Activated CD8-positive, alpha-beta T cell treated with anti-CD3 and anti-CD28 coated beads for 36 hours (primary cell): ENCODE data around the gene RASGEF1C. TPM values are rescaled to one million over a fixed set of nuclear protein-coding genes. Genes with fewer than 3 reads are reported as not detected.

Experiments
- ATAC-seq: fragments of 200-7000 bp; cut with Tn5 transposase; one replicate; pipeline ENCODE4 v1.10.0; 2021; ENCODE audit warnings: mild to moderate bottlenecking, moderate library complexity
- CTCF ChIA-PET: fragments of 350-600 bp; sonication (Branson Sonifier 250); formaldehyde crosslinking; loops from one replicate; lab custom pipeline; 2021; ENCODE audit warnings: antibody characterized with exemption; lab: Charles Lee
- POLR2A ChIA-PET: fragments of 350-600 bp; sonication (Branson Sonifier 250); formaldehyde crosslinking; loops from one replicate; lab custom pipeline; 2021; ENCODE audit warnings: antibody characterized with exemption; lab: Charles Lee
- DNase-seq: peaks from one replicate; pipeline ENCODE4 v3.0.0-alpha.2; 2020
- H3K27ac Mint-ChIP-seq: one replicate; pipeline ENCODE4 v1.8.0; 2021; ENCODE audit warnings: mild to moderate bottlenecking, mixed read lengths
- H3K27me3 Mint-ChIP-seq: one replicate; pipeline ENCODE4 v1.8.0; 2021; ENCODE audit warnings: mixed read lengths
- H3K36me3 Mint-ChIP-seq: one replicate; pipeline ENCODE4 v1.8.0; 2021; ENCODE audit warnings: low read depth, mixed read lengths
- H3K4me1 Mint-ChIP-seq: one replicate; pipeline ENCODE4 v1.8.0; 2021; ENCODE audit warnings: low read depth, mixed read lengths
- H3K4me3 Mint-ChIP-seq: one replicate; pipeline ENCODE4 v1.8.0; 2021; ENCODE audit warnings: mild to moderate bottlenecking, moderate library complexity, mixed read lengths
- H3K9me3 Mint-ChIP-seq: one replicate; pipeline ENCODE4 v1.8.0; 2021; ENCODE audit warnings: mixed read lengths
- intact Hi-C: fragments of 100-400 bp; cut with micrococcal nuclease; formaldehyde crosslinking; loops from one replicate; pipeline ENCODE4 v1.10.0; 2022
- total RNA-seq, 2 experiments: library from RNA; stranded (reverse); gene quantifications; one replicate each; pipeline ENCODE4 v1.2.3, GENCODE V29; 2021
- TF ChIP-seq, protein P1 (sequence below): fragments of 200-600 bp; IDR thresholded peaks from one replicate; pipeline ENCODE4 v1.8.0; 2022; ENCODE audit warnings: antibody characterized with exemption, mild to moderate bottlenecking

Gene RASGEF1C
- total RNA-seq, 2 experiments from 2014 or later = not detected

DNA sequence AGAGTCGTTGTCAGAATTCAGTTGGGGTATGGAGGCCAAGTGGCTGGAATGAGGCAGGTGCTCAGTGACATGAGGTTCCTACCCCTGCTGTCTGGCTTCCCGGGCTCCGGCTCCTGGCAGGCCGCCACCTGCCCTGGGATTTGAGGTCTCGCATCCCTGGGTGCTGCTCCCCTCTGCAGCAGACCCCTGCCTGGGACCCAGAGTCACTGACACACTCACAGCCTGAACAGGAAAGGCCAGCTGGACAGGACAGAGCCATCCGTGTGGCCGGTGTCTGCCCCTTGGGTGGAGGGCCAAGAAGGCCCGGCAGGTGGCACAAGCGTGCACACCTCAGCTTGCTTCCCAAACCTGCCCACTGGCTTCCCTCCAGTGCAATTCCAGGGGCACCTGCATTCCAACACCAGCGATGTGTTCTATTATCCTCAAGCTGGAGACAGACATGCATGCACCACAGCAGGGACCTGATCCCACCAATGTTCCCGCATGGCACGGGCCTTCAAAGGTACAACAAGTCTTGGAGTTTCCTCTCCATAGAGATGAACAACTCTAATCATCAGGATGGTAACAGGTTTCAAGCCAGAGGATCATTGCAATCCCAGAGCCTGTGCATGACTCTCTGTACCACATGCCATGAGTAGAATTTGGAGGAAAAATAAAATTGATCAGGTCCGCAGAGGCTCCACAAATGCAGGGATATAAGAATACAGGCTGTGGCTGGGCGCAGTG is 91.8 kb downstream of the RASGEF1C start:
- H3K9me3 Mint-ChIP-seq = no peaks in the 10 kb centered on the region
- POLR2A ChIA-PET = no interaction called here
- peaks cover 1% of the 10 kb centered on the region for H3K27me3 Mint-ChIP-seq
- no peak overlapping the region for H3K27ac Mint-ChIP-seq
- TF ChIP-seq, protein P1, sequence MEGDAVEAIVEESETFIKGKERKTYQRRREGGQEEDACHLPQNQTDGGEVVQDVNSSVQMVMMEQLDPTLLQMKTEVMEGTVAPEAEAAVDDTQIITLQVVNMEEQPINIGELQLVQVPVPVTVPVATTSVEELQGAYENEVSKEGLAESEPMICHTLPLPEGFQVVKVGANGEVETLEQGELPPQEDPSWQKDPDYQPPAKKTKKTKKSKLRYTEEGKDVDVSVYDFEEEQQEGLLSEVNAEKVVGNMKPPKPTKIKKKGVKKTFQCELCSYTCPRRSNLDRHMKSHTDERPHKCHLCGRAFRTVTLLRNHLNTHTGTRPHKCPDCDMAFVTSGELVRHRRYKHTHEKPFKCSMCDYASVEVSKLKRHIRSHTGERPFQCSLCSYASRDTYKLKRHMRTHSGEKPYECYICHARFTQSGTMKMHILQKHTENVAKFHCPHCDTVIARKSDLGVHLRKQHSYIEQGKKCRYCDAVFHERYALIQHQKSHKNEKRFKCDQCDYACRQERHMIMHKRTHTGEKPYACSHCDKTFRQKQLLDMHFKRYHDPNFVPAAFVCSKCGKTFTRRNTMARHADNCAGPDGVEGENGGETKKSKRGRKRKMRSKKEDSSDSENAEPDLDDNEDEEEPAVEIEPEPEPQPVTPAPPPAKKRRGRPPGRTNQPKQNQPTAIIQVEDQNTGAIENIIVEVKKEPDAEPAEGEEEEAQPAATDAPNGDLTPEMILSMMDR = no peak
- H3K4me3 Mint-ChIP-seq = no peak overlapping the region
- CTCF ChIA-PET = no interaction called here
- DNase-seq (no peak), ATAC-seq (no peak)
- H3K36me3 Mint-ChIP-seq = no peaks in the 10 kb centered on the region
- H3K4me1 Mint-ChIP-seq = no peaks in the 10 kb centered on the region
- intact Hi-C loops = no loop called here

DNA sequence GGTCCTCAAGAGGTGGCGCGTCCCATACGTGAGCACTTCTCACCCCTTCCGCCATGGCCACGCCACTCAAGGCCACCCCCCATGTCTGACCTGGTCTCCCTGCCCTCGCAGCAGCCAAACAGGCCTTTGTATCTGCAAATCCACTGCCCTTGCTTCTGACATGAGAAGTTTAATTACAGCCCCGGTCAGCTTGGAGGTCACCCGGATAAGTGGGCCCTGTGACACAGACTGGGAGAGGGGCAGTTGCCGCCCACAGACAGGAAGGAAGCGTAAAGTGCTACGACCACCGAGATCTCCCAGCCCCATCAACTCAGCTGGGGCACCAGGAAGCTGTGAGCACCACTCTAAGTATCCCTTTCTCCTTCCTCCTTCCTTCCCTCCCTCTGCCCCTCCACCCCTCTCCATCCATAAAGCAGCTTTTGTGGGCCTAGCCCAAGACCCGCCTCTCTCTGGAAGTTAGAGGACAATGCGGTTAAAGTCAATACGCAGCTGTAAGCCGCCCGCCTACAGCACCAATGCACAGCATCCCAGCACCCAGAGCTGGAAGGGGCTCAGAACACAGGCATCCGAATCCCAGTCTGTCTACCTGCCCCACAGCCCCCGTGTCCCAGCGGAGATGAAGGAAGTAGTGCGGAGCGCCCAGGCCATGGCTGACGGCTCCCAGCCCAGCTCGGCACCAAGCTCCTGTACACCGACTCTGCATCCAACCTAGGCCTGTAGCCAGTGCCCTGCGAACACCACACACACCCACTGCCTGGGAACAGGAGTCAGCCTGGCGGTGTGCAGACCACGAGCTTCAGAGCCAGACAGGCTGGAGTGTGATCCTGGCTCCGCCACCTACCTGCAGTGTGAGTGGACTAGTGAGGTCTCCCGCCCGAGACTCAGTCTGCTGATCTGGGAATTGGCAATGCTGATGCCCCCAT is 92.7 kb downstream of the RASGEF1C start:
- CTCF ChIA-PET = no interaction called here
- Mint-ChIP-seq H3K27ac (no peak overlapping the region), H3K27me3 (peaks cover 1% of the 10 kb centered on the region), H3K36me3 (no peaks in the 10 kb centered on the region), H3K9me3 (no peaks in the 10 kb centered on the region), H3K4me3 (no peak overlapping the region), H3K4me1 (no peaks in the 10 kb centered on the region)
- DNase-seq = no peak
- TF ChIP-seq, protein P1 = no peak
- intact Hi-C loops = no loop called here
- POLR2A ChIA-PET = interaction anchor here (1.1 kb wide), 1 partner anchor 19 kb away, joined by 3 read pairs; no protein-coding TSS in a partner anchor
- no peak for ATAC-seq

DNA sequence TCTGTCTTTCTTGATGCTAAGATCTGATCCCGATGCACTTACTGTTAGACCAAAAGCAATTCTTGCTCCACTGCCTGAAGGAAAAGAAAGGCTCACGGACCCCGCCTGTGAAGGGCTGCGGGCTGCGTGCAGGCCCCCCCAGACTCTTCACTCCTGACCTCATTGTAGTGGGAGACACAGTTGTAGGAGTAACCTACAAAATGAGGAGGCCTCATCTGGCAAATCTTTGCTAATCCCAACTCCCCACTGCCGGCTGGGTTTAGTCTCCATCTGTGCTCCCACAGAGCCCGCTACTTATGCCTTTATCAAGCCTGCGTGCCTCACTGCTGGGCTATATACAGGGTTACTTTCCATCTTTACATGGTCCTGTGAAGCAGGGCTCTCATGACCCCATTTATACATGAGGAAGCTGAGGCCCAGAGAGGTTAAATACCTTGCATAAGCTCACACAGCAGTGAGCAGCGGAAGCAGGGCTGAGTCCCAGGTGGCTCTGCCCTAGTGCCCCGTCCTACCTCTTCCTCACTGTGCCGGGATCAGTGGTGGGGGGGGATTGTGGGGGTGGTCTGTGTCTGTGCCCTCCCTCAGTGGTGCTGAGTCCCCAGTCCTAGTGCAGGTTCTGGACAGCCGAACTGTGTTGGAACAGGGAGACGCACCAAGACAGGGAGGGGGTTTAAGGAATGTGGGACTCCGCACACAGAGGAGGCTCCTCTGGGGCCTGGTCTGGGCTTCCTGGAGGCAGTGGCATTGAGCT is 93.5 kb downstream of the RASGEF1C start:
- POLR2A ChIA-PET = interaction anchor here (1.1 kb wide), 1 partner anchor 20 kb away, joined by 3 read pairs; no protein-coding TSS in a partner anchor
- Mint-ChIP-seq H3K4me3 (no peak overlapping the region), H3K27ac (no peak overlapping the region), H3K9me3 (no peaks in the 10 kb centered on the region), H3K4me1 (no peaks in the 10 kb centered on the region), H3K36me3 (no peaks in the 10 kb centered on the region), H3K27me3 (peaks cover 1% of the 10 kb centered on the region)
- DNase-seq (no peak), ATAC-seq (no peak)
- TF ChIP-seq, protein P1 = no peak
- CTCF ChIA-PET = no interaction called here
- intact Hi-C loops = no loop called here

DNA sequence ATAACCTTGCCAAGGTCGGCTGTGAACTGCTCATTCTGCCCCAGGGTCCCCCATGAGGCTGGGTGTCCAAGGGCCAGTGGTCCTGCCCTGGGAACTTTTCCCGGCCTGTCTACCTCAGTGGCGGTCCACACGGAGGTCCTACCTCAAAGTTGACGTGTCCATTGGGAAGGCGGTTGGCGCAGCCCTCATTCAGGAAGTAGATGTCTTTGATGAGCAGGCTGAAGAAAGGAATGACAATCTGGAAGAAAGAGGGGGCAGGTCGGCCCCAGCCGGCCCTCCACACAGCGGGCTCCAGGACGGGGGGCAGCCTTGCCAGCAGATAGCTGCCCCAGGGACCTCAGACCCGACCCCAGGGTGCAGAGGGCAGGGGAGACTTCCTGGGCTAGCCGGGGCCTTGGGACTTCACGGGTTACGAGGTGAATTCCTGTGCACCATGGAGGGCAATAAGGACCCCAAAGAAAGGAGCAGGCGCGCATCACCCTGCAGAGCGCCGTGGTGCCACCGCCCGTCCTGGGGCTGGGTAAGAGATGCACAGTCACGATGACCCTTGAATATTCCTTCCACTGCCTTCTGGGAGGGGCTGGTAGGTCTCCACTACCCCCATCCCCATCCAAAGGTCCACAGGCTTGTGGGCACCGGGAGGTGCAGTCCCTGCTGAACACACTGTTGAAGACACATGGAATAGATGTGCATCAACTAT is 94.6 kb downstream of the RASGEF1C start:
- intact Hi-C loops = no loop called here
- Mint-ChIP-seq H3K27ac (no peak overlapping the region), H3K4me3 (no peak overlapping the region), H3K27me3 (peaks cover 1% of the 10 kb centered on the region), H3K9me3 (no peaks in the 10 kb centered on the region), H3K4me1 (no peaks in the 10 kb centered on the region), H3K36me3 (no peaks in the 10 kb centered on the region)
- TF ChIP-seq, protein P1 = no peak
- DNase-seq = no peak
- no peak for ATAC-seq
- POLR2A ChIA-PET = no interaction called here
- CTCF ChIA-PET = no interaction called here
